ENCODE data around the gene SLC11A1.

Gene SLC11A1

GRCh38 chr2:218392891-218393462 is 10.9 kb downstream of the SLC11A1 start:
- in situ Hi-C loops (cut with MboI; ENCODE audit: low sequenced_read_pairs): no loop called here

GRCh38 chr2:218393750-218394290 is 11.7 kb downstream of the SLC11A1 start:
- in situ Hi-C loops (cut with MboI; ENCODE audit: low sequenced_read_pairs): no loop called here

- in situ Hi-C loops (cut with MboI; ENCODE audit: low sequenced_read_pairs): no loop called here
These were observed 12.4 kb downstream of the SLC11A1 start for GRCh38 chr2:218394298-218395089.

- in situ Hi-C loops (cut with MboI; ENCODE audit: low sequenced_read_pairs): no loop called here
These were observed 13.0 kb downstream of the SLC11A1 start for GRCh38 chr2:218395090-218395444.

GRCh38 chr2:218395456-218395825 is 13.4 kb downstream of the SLC11A1 start:
- in situ Hi-C loops (cut with MboI; ENCODE audit: low sequenced_read_pairs): no loop called here

GRCh38 chr2:218395826-218396687 is 14.0 kb downstream of the SLC11A1 start:
- in situ Hi-C loops (cut with MboI; ENCODE audit: low sequenced_read_pairs): no loop called here

GRCh38 chr2:218396688-218397462 is 14.8 kb downstream of the SLC11A1 start:
- in situ Hi-C loops (cut with MboI; ENCODE audit: low sequenced_read_pairs): no loop called here

GRCh38 chr2:218397463-218397819 is 15.4 kb downstream of the SLC11A1 start:
- in situ Hi-C loops (cut with MboI; ENCODE audit: low sequenced_read_pairs): no loop called here

GRCh38 chr2:218397820-218398436 is 15.9 kb downstream of the SLC11A1 start:
- in situ Hi-C loops (cut with MboI; ENCODE audit: low sequenced_read_pairs): no loop called here

- in situ Hi-C loops (cut with MboI; ENCODE audit: low sequenced_read_pairs): no loop called here
These were observed 16.6 kb downstream of the SLC11A1 start for GRCh38 chr2:218398437-218399390.

- in situ Hi-C loops (cut with MboI; ENCODE audit: low sequenced_read_pairs): loop anchor here (10.0 kb wide), 1 partner anchor 255 kb away; the partner anchor contains the start of genes BCS1L and ZNF142
These were observed 17.5 kb downstream of the SLC11A1 start, which contains the start of gene CTDSP1 for GRCh38 chr2:218399391-218400166. TSS of gene CTDSP1 (plus strand) at chr2:218399868. CDS start at chr2:218400091, 223 bp downstream.

- in situ Hi-C loops (cut with MboI; ENCODE audit: low sequenced_read_pairs): loop anchor here (10.0 kb wide), 1 partner anchor 254 kb away; the partner anchor contains the start of genes BCS1L and ZNF142
These were observed 18.3 kb downstream of the SLC11A1 start for GRCh38 chr2:218400167-218400929.

- in situ Hi-C loops (cut with MboI; ENCODE audit: low sequenced_read_pairs): loop anchor here (10.0 kb wide), 1 partner anchor 254 kb away; the partner anchor contains the start of genes BCS1L and ZNF142
These were observed 19.1 kb downstream of the SLC11A1 start for GRCh38 chr2:218400930-218401881.

GRCh38 chr2:218401890-218402289 is 19.8 kb downstream of the SLC11A1 start:
- in situ Hi-C loops (cut with MboI; ENCODE audit: low sequenced_read_pairs): loop anchor here (10.0 kb wide), 1 partner anchor 253 kb away; the partner anchor contains the start of genes BCS1L and ZNF142

GRCh38 chr2:218402491-218402901 is 20.4 kb downstream of the SLC11A1 start:
- in situ Hi-C loops (cut with MboI; ENCODE audit: low sequenced_read_pairs): loop anchor here (10.0 kb wide), 1 partner anchor 252 kb away; the partner anchor contains the start of genes BCS1L and ZNF142

- in situ Hi-C loops (cut with MboI; ENCODE audit: low sequenced_read_pairs): loop anchor here (10.0 kb wide), 1 partner anchor 252 kb away; the partner anchor contains the start of genes BCS1L and ZNF142
These were observed 20.9 kb downstream of the SLC11A1 start for GRCh38 chr2:218402911-218403411.

Measured in HL-60/S4 (cell line).